Right atrium auricular region (tissue), 2 donors: Measurements from ENCODE around the gene DNMT3L. TPM values are rescaled to one million over a fixed set of nuclear protein-coding genes. Genes with fewer than 3 reads are reported as not detected.
A peak's percentile ranks its signal among the peaks of the same experiment; 100 is the strongest.

Source experiments
- DNase-seq: peaks from one replicate; pipeline ENCODE4 v3.0.0-alpha.2; 2019; ENCODE audit warnings: low spot score
- H3K27ac ChIP-seq, 2 donors: fragments of 200-600 bp; sonication (generic); 1 replicate in 1 of 2; 2 replicates in 1 of 2; pipeline ENCODE4 v1.5.1; 2016 to 2019
- H3K27me3 ChIP-seq, 2 donors: fragments of 200-600 bp; sonication (generic); one replicate each; pipeline versions ENCODE4 v1.5.1 to v1.6.0; 2017 to 2019
- H3K36me3 ChIP-seq: fragments of 200-600 bp; sonication (generic); one replicate; pipeline ENCODE4 v1.5.1; 2016
- H3K4me1 ChIP-seq, 2 donors: fragments of 200-600 bp; sonication (generic); one replicate each; pipeline versions ENCODE4 v1.5.1 to v1.6.0; 2017 to 2019
- H3K4me3 ChIP-seq, 2 donors: fragments of 200-600 bp; sonication (generic); 1 replicate in 1 of 2; 2 replicates in 1 of 2; pipeline ENCODE4 v1.5.1; 2017 to 2019; ENCODE audit warnings: mild to moderate bottlenecking in 1 of 2, moderate library complexity in 1 of 2
- H3K9me3 ChIP-seq, 2 donors: fragments of 200-600 bp; sonication (generic); one replicate each; pipeline ENCODE4 v1.5.1; 2019
- total RNA-seq, 2 donors: library from RNA; depleted of rRNA; stranded (reverse); fragments of >200 nt; gene quantifications; one replicate each; pipeline ENCODE4 v1.1.0, GENCODE V29; 2016
- TF ChIP-seq, protein P1 (sequence below), 2 donors: fragments of 200-600 bp; sonication (generic); IDR thresholded peaks; one replicate each; pipeline ENCODE4 v1.5.1; 2019; ENCODE audit warnings: antibody characterized with exemption in 2 of 2

Gene DNMT3L
- total RNA-seq, 2 donors from 2014 or later, result not detected

DNA sequence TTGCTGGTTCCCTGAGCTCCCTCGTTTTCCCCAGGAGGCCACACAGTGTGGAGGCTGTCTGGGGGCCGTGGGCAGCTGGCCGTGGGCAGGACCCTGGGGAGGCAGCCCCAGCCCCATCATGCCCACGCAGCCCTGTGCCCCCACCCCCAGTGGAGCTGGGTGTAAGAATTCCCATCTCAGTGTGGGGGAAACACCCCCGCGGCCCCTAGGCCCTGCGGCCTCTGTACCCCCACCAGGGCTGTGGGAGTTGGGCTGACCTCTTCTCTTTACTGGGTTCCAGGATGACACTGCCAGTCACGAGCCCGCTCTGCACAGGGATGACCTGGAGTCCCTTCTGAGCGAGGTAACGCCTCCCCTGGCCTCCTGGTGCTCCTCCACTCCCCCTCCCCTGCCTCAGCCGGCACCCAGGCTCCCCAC is 34.4 kb upstream of the DNMT3L start:
- H3K27ac ChIP-seq, result no peak overlapping the region
- H3K36me3 ChIP-seq, result no peaks in the 10 kb centered on the region
- H3K27me3 ChIP-seq, result no peaks in the 10 kb centered on the region
- peaks cover 0 to 38% of the 10 kb centered on the region in 2 donors for H3K4me1 ChIP-seq
- no peak overlapping the region for H3K4me3 ChIP-seq
- no peak for DNase-seq
- TF ChIP-seq, protein P1, sequence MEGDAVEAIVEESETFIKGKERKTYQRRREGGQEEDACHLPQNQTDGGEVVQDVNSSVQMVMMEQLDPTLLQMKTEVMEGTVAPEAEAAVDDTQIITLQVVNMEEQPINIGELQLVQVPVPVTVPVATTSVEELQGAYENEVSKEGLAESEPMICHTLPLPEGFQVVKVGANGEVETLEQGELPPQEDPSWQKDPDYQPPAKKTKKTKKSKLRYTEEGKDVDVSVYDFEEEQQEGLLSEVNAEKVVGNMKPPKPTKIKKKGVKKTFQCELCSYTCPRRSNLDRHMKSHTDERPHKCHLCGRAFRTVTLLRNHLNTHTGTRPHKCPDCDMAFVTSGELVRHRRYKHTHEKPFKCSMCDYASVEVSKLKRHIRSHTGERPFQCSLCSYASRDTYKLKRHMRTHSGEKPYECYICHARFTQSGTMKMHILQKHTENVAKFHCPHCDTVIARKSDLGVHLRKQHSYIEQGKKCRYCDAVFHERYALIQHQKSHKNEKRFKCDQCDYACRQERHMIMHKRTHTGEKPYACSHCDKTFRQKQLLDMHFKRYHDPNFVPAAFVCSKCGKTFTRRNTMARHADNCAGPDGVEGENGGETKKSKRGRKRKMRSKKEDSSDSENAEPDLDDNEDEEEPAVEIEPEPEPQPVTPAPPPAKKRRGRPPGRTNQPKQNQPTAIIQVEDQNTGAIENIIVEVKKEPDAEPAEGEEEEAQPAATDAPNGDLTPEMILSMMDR (IDR thresholded peaks at IDR 0.05), result no peak
- H3K9me3 ChIP-seq, result no peaks in the 10 kb centered on the region

DNA sequence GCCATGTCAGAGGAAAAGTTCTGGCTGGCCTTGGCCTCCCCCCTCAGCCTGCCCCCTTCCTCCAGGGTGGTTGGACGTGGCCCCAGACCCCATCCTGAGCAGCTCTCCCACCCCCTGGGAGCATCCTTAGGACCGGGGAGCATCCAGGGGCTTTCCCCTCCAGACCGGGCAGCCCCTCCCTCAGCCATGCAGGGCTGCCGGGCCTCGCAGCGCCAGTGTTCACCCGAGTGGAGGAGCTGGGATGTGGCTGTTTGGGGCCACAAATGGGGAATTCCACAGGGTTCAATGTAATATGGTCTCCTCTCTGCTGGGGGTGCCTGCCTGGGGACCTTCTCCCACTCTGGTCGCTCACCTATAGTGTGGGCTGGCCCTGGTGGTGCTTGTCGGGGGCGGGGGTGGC is 33.9 kb upstream of the DNMT3L start:
- Histone ChIP-seq H3K27me3 (no peaks in the 10 kb centered on the region), H3K9me3 (no peaks in the 10 kb centered on the region), H3K4me3 (no peak overlapping the region), H3K36me3 (no peaks in the 10 kb centered on the region), H3K27ac (no peak overlapping the region), H3K4me1 (peaks cover 0 to 33% of the 10 kb centered on the region in 2 donors)
- DNase-seq, result no peak
- TF ChIP-seq, protein P1 (IDR thresholded peaks at IDR 0.05), result no peak

DNA sequence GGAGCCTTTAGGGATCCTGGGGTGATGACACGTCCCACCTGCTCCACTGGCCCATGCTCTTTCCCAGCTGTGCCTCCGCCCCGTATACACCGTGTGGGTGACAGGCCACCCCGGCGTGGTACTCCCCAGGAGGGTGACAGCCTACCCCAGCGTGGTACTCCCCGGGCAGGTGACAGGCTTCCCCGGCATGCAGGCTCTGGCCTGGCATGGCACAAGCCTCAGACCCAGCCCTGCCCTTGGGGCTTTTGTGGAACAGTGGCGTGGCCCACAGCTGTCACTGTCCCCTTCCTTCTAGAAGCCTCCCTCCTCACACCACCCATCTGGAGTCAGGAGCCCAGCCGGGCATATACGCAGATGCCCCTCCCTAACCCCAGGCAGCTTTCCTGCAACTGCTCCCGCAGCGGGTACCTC is 33.5 kb upstream of the DNMT3L start:
- TF ChIP-seq, protein P1 (IDR thresholded peaks at IDR 0.05), result no peak
- H3K4me1 ChIP-seq, result peaks cover 0 to 32% of the 10 kb centered on the region in 2 donors
- no peak for DNase-seq
- H3K27me3 ChIP-seq, result no peaks in the 10 kb centered on the region
- H3K36me3 ChIP-seq, result no peaks in the 10 kb centered on the region
- no peak overlapping the region for H3K4me3 ChIP-seq
- no peak overlapping the region for H3K27ac ChIP-seq
- no peaks in the 10 kb centered on the region for H3K9me3 ChIP-seq

- peak; percentile 86 for DNase-seq
- TF ChIP-seq, protein P1 (IDR thresholded peaks at IDR 0.05), result no peak
- no peaks in the 10 kb centered on the region for H3K36me3 ChIP-seq
- H3K4me1 ChIP-seq, result peaks cover 0 to 31% of the 10 kb centered on the region in 2 donors
- H3K27ac ChIP-seq, result no peak overlapping the region
- no peak overlapping the region for H3K4me3 ChIP-seq
- H3K27me3 ChIP-seq, result no peaks in the 10 kb centered on the region
- no peaks in the 10 kb centered on the region for H3K9me3 ChIP-seq
Observed at GRCh38 chr21:44294391-44295162, 32.9 kb upstream of the DNMT3L start.

GRCh38 chr21:44293551-44294231 is 32.0 kb upstream of the DNMT3L start:
- Histone ChIP-seq H3K27me3 (no peaks in the 10 kb centered on the region), H3K36me3 (no peaks in the 10 kb centered on the region), H3K9me3 (no peaks in the 10 kb centered on the region), H3K4me1 (peaks cover 0 to 24% of the 10 kb centered on the region in 2 donors), H3K4me3 (no peak overlapping the region), H3K27ac (no peak overlapping the region)
- TF ChIP-seq, protein P1 (IDR thresholded peaks at IDR 0.05), result no peak
- DNase-seq, result no peak
